ENCODE data around the gene TBC1D3L.
"Not testable (repeated sequence)": the region's sequence is repeated elsewhere in the genome, so short reads cannot be mapped to it uniquely, and the experiment has no call there.

TBC1D3L gene

GRCh38 chr17:37988960-37989359 lies at the start of gene TBC1D3L:
TSS of gene TBC1D3L (minus strand) at chr17:37989060. CDS start at chr17:37987520, 1,540 bp downstream.
- not testable (repeated sequence) for DNase-seq (ENCODE audit: low read depth in 2 of 2)

GRCh38 chr17:38003676-38004075 lies 14.8 kb upstream of the TBC1D3L start, which contains the start of gene TBC1D3D:
TSS of gene TBC1D3D (plus strand) at chr17:38003976. CDS start at chr17:38005561, 1,585 bp downstream.
- not testable (repeated sequence) for DNase-seq (ENCODE audit: low read depth in 2 of 2)
